GM12878 (cell line): ENCODE data around the gene SCP2D1. TPM values are rescaled to one million over a fixed set of nuclear protein-coding genes. Genes with fewer than 3 reads are reported as not detected.
"Not testable (repeated sequence)": the region's sequence is repeated elsewhere in the genome, so short reads cannot be mapped to it uniquely, and the experiment has no call there.

ENCODE experiments used
- ATAC-seq: fragments of 200-7000 bp; cut with Tn5 transposase; 3 replicates; pipeline ENCODE4 v1.9.1; 2020; ENCODE audit warnings: mild to moderate bottlenecking, moderate library complexity
- BruUV-seq: library from RNA; stranded (reverse); fragments of 400-500 nt; replicated peaks from 2 replicates; lab custom pipeline; 2021; lab: Mats Ljungman, UMichigan
- CTCF ChIA-PET: fragments of 300-600 bp; sonication (Branson Sonifier 250); formaldehyde crosslinking; extraction: SDS; loops from one replicate; lab custom pipeline; 2021; ENCODE audit warnings: inconsistent platforms; lab: Yijun Ruan, JAX
- POLR2A ChIA-PET: fragments of 350-600 bp; formaldehyde crosslinking; extraction: SDS; loops from one replicate; lab custom pipeline; 2021; ENCODE audit warnings: inconsistent platforms; lab: Charles Lee
- RAD21 ChIA-PET: fragments of 300-600 bp; sonication (Branson Sonifier 250); formaldehyde crosslinking; loops from one replicate; lab custom pipeline; 2023; ENCODE audit warnings: antibody characterized with exemption; ENCODE audit not compliant: unreplicated experiment; lab: Charles Lee
- SMC1A ChIA-PET: fragments of 300-600 bp; sonication (Branson Sonifier 250); formaldehyde crosslinking; loops from one replicate; lab custom pipeline; 2023; ENCODE audit not compliant: unreplicated experiment, uncharacterized antibody; lab: Charles Lee
- DNase-seq: peaks from one replicate; pipeline ENCODE4 v3.0.0-alpha.2; 2011; ENCODE audit warnings: low read depth, low spot score
- FAIRE-seq: peaks from 3 replicates; lab custom pipeline; 2011; peaks lifted over from hg19 to GRCh38; lab: Jason Lieb, UNC
- H2AFZ ChIP-seq: 2 replicates; pipeline ENCODE4 v1.6.0; 2011; ENCODE audit warnings: low read depth, low read length, control low read depth; ENCODE audit not compliant: control insufficient read depth
- H3K27ac ChIP-seq: 2 replicates; pipeline ENCODE4 v1.5.1; 2011; ENCODE audit warnings: control low read depth; ENCODE audit not compliant: control insufficient read depth, insufficient read depth
- H3K27me3 ChIP-seq, 2 experiments: replicated peaks in 1 of 2; 2 replicates each; pipeline versions ENCODE4 v1.6.0 to v1.6.1; 2011; ENCODE audit warnings: low read length in 1 of 2; ENCODE audit not compliant: control insufficient read depth in 2 of 2, insufficient read depth in 2 of 2
- H3K36me3 ChIP-seq, 2 experiments: 2 replicates each; pipeline ENCODE4 v1.5.1; 2011; ENCODE audit warnings: low read length in 1 of 2; ENCODE audit not compliant: control insufficient read depth in 2 of 2, insufficient read depth in 2 of 2
- H3K4me1 ChIP-seq: 2 replicates; pipeline ENCODE4 v1.6.1; 2011; ENCODE audit warnings: mild to moderate bottlenecking, low read length, moderate library complexity, mixed read lengths; ENCODE audit not compliant: control insufficient read depth, insufficient read depth
- H3K4me2 ChIP-seq: 2 replicates; pipeline ENCODE4 v1.6.0; 2011; ENCODE audit warnings: control low read depth; ENCODE audit not compliant: control insufficient read depth, insufficient read depth
- H3K4me3 ChIP-seq: fragments of 200-600 bp; sonication (generic); 2 replicates; pipeline ENCODE4 v1.5.1; 2016
- H3K79me2 ChIP-seq: 2 replicates; pipeline ENCODE4 v1.6.0; 2011; ENCODE audit warnings: low read length; ENCODE audit not compliant: control insufficient read depth, insufficient read depth
- H3K9ac ChIP-seq: 2 replicates; pipeline ENCODE4 v1.8.0; 2011; ENCODE audit warnings: low read length, control low read depth, mixed read lengths; ENCODE audit not compliant: control insufficient read depth, insufficient read depth
- H3K9me3 ChIP-seq: replicated peaks from 3 replicates; pipeline ENCODE4 v1.5.1; 2011; ENCODE audit warnings: mild to moderate bottlenecking, low read length; ENCODE audit not compliant: control insufficient read depth, insufficient read depth
- H4K20me1 ChIP-seq: 2 replicates; pipeline ENCODE4 v1.6.0; 2011; ENCODE audit not compliant: control insufficient read depth, insufficient read depth
- ASH2L ChIP-seq: fragments of 300-600, 200-600 bp; sonication (generic); IDR thresholded peaks from 2 replicates; pipeline ENCODE4 v1.6.1; 2017; ENCODE audit warnings: low read depth, mild to moderate bottlenecking, borderline replicate concordance
- BRCA1 ChIP-seq: IDR thresholded peaks from 2 replicates; pipeline ENCODE4 v1.6.1; 2011; ENCODE audit warnings: low read depth, low read length, improper control_type of control experiment
- E2F4 ChIP-seq: IDR thresholded peaks from 2 replicates; pipeline ENCODE4 v1.6.1; 2012; ENCODE audit warnings: low read depth, low read length, improper control_type of control experiment
- FOXK2 ChIP-seq: fragments of 450-650 bp; IDR thresholded peaks from 2 replicates; pipeline ENCODE4 v1.6.1; 2017; ENCODE audit warnings: mild to moderate bottlenecking, moderate library complexity
- GATAD2B ChIP-seq: fragments of 450-650 bp; conservative IDR thresholded peaks from 2 replicates; pipeline ENCODE4 v1.6.1; 2017; ENCODE audit warnings: low read depth, mild to moderate bottlenecking, moderate library complexity
- HCFC1 ChIP-seq: fragments of 150-350 bp; IDR thresholded peaks from 2 replicates; pipeline ENCODE4 v1.6.1; 2014; ENCODE audit warnings: low read length
- MEF2A ChIP-seq: IDR thresholded peaks from 2 replicates; pipeline ENCODE4 v1.6.1; 2011; ENCODE audit warnings: low read depth, mild to moderate bottlenecking, low read length, moderate library complexity; ENCODE audit not compliant: insufficient read depth
- MTA2 ChIP-seq: fragments of 450-650 bp; IDR thresholded peaks from 2 replicates; pipeline ENCODE4 v1.6.1; 2016; ENCODE audit warnings: low read depth, mild to moderate bottlenecking, moderate library complexity
- MXI1 ChIP-seq: fragments of 150-350 bp; IDR thresholded peaks from 2 replicates; pipeline ENCODE4 v1.6.1; 2011; ENCODE audit warnings: low read depth, mild to moderate bottlenecking, inconsistent platforms, low read length, improper control_type of control experiment
- NFYA ChIP-seq: IDR thresholded peaks from 2 replicates; pipeline ENCODE4 v1.6.1; 2011; ENCODE audit warnings: low read depth, mild to moderate bottlenecking, low read length, improper control_type of control experiment, borderline replicate concordance
- NRF1 ChIP-seq: conservative IDR thresholded peaks from 2 replicates; pipeline ENCODE4 v1.6.1; 2011; ENCODE audit warnings: mild to moderate bottlenecking, low read depth, low read length, improper control_type of control experiment
- POLR2AphosphoS2 ChIP-seq: IDR thresholded peaks from 2 replicates; pipeline ENCODE4 v1.6.1; 2011; ENCODE audit warnings: low read depth, mild to moderate bottlenecking, low read length, improper control_type of control experiment, moderate library complexity
- RCOR1 ChIP-seq: conservative IDR thresholded peaks from 2 replicates; pipeline ENCODE4 v1.6.1; 2012; ENCODE audit warnings: low read depth, low read length, improper control_type of control experiment
- RFX5 ChIP-seq: IDR thresholded peaks from 2 replicates; pipeline ENCODE4 v1.6.1; 2011; ENCODE audit warnings: low read depth, low read length, improper control_type of control experiment
- SMC3 ChIP-seq: IDR thresholded peaks from 2 replicates; pipeline ENCODE4 v1.6.1; 2011; ENCODE audit warnings: low read length, improper control_type of control experiment, borderline replicate concordance
- STAT1 ChIP-seq: fragments of 450-650 bp; conservative IDR thresholded peaks from 2 replicates; pipeline ENCODE4 v1.6.1; 2014; ENCODE audit warnings: antibody characterized with exemption, mild to moderate bottlenecking
- SUZ12 ChIP-seq: fragments of 200-600 bp; sonication (generic); IDR thresholded peaks from one replicate; pipeline ENCODE4 v1.6.1; 2018; ENCODE audit warnings: antibody characterized with exemption, mild to moderate bottlenecking; ENCODE audit not compliant: unreplicated experiment
- USF2 ChIP-seq: IDR thresholded peaks from 2 replicates; pipeline ENCODE4 v1.6.1; 2011; ENCODE audit warnings: low read depth, low read length, improper control_type of control experiment, borderline replicate concordance
- YY1 ChIP-seq: IDR thresholded peaks from 2 replicates; pipeline ENCODE4 v1.6.1; 2011; ENCODE audit warnings: low read depth, mild to moderate bottlenecking, low read length
- WGBS: methylation state at CpG from one replicate; pipeline ENCODE4 v1.1.6; 2016; ENCODE audit warnings: low lambda C conversion rate; ENCODE audit not compliant: insufficient replicate concordance, insufficient coverage; ENCODE audit errors: missing lambda C conversion rate; 5-methylcytosine and 5-hydroxymethylcytosine counted together
- in situ Hi-C: fragments of 300-500 bp; cut with MboI; formaldehyde crosslinking; loops from 9 replicates; pipeline ENCODE4 v1.14.3; 2018; ENCODE audit warnings: mixed read lengths
- intact Hi-C: fragments of 100-400 bp; cut with micrococcal nuclease; formaldehyde crosslinking; loops from one replicate; pipeline ENCODE4 v1.14.2; 2022; ENCODE audit not compliant: unreplicated experiment
- polyA plus RNA-seq, 11 experiments: library from polyadenylated mRNA; depleted of rRNA in 4 of 11; unstranded in 6 of 11; stranded (reverse) in 5 of 11; fragments of >200 nt; fragmentation: Nextera tagmentation in 4 of 11; fragmentation: Illumina TruSeq in 1 of 11; extraction: Ambion mirVana in 4 of 11; extraction: Trizol in 1 of 11; gene quantifications; 1 replicate in 1 of 11; 2 replicates in 10 of 11; pipeline versions ENCODE4 v1.2.1 to v1.2.3, GENCODE V29; 2011 to 2016; ENCODE audit warnings: inconsistent platforms in 2 of 11, missing spikeins in 2 of 11, low read depth in 1 of 11
- total RNA-seq, 4 experiments: library from RNA; depleted of rRNA in 3 of 4; stranded (reverse); fragments of >200 nt in 3 of 4; fragmentation: Illumina TruSeq in 1 of 4; extraction: Trizol in 1 of 4; gene quantifications; 2 replicates each; pipeline versions ENCODE4 v1.2.1 to v1.2.3, GENCODE V29; 2013 to 2021

The SCP2D1 gene
- total and polyA plus RNA-seq, 10 of the 15 experiments (the other 5 are each of a cell fraction or from before 2014, with no cell fraction given) = not detected

GRCh38 chr20:18783385-18783959 is 30.1 kb upstream of the SCP2D1 start:
- TF ChIP-seq GATAD2B (no peak), HCFC1 (no peak), MTA2 (no peak), STAT1 (no peak), NFYA (no peak), FOXK2 (no peak), RCOR1 (no peak), SMC3 (no peak), RFX5 (no peak), ASH2L (no peak), MXI1 (no peak), E2F4 (no peak), MEF2A (no peak), BRCA1 (no peak), NRF1 (no peak), POLR2AphosphoS2 (no peak), SUZ12 (no peak), YY1 (no peak), USF2 (no peak)
- H4K20me1 ChIP-seq = no peaks in the 10 kb centered on the region
- FAIRE-seq (no peak), DNase-seq (no peak), ATAC-seq (no peak)
- H2AFZ ChIP-seq = no peak overlapping the region
- H3K4me2 ChIP-seq = no peak overlapping the region
- BruUV-seq = no TSS peak
- no peaks in the 10 kb centered on the region for H3K4me1 ChIP-seq
- ChIA-PET CTCF (no interaction called here), SMC1A (no interaction called here), RAD21 (no interaction called here), POLR2A (no interaction called here)
- H3K9ac ChIP-seq = no peak overlapping the region
- intact Hi-C loops (no loop called here), in situ Hi-C loops (no loop called here)
- no peaks in the 10 kb centered on the region; a peak in 1 of 4 replicates for H3K27me3 ChIP-seq
- no peaks in the 10 kb centered on the region for H3K79me2 ChIP-seq
- 72% methylated on average over 5 of the region's 5 CpGs for WGBS
- no peaks in the 10 kb centered on the region for H3K36me3 ChIP-seq
- H3K27ac ChIP-seq = no peak overlapping the region
- no peaks in the 10 kb centered on the region for H3K9me3 ChIP-seq
- no peak overlapping the region for H3K4me3 ChIP-seq

- H3K4me3 ChIP-seq, H3K4me1 ChIP-seq, intact Hi-C loops, H3K27me3 ChIP-seq, DNase-seq, FAIRE-seq, H2AFZ ChIP-seq, H3K4me2 ChIP-seq, SMC1A ChIA-PET, in situ Hi-C loops, H3K36me3 ChIP-seq, H4K20me1 ChIP-seq, BruUV-seq, RAD21 ChIA-PET, ATAC-seq, H3K9me3 ChIP-seq, POLR2A ChIA-PET, H3K27ac ChIP-seq, CTCF ChIA-PET, H3K9ac ChIP-seq, H3K79me2 ChIP-seq: not testable (repeated sequence)
- WGBS = 25% methylated on average over 2 of the region's 2 CpGs
These were observed 26.5 kb upstream of the SCP2D1 start for GRCh38 chr20:18787046-18787445.
